GM18867 (cell line): ENCODE data around the gene ARHGEF2.
"Not testable (repeated sequence)": the region's sequence is repeated elsewhere in the genome, so short reads cannot be mapped to it uniquely, and the experiment has no call there.

Source experiments
- ATAC-seq: cut with Tn5 transposase; IDR thresholded peaks from one replicate; pipeline ENCODE4 v1.9.1; 2021; ENCODE audit warnings: mild to moderate bottlenecking, moderate library complexity; ENCODE audit not compliant: unreplicated experiment

The ARHGEF2 gene

GRCh38 chr1:155993595-155993994 is 15.2 kb upstream of the ARHGEF2 start:
- no peak for ATAC-seq

- no peak for ATAC-seq
These were observed 11.8 kb upstream of the ARHGEF2 start for GRCh38 chr1:155990005-155990739.

DNA sequence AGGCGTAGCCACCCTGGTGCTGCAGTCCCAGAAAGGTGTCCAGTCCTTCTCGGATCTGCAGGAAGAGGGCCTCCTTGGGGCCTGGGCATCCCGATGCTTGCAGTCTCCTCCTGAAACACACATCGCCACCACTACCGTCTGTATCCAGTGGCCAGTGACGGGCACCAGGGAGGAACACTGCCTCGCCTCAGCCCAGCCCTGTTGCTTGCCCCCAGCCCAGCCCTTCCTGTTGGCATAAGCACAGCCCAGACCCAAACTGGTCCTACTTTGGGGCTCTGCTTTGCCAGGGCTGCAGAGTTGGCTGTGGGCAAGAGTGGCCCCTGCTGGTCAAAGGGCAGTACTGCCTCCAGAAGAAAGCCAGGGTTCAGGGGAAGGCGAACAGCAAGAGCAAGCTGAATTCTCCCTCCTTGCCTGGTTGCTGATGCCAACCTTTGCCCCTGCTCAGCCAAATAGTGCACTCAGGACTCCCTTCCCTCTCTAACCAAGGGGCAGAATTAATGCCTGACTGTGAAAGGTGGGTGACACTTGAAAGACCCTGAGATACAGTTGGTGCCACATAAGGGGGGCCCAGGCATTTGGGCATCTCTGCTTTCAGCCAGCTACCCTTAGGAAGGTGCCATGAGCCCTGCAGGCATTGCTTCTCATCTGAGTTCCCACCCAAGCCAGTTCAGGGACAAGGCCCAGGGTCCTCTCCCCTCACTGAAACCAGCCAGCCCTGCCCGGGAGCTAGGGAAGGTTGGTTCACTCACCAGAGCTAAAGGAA is 11.1 kb upstream of the ARHGEF2 start:
- ATAC-seq, result peak; percentile 58

GRCh38 chr1:155984903-155985645 is 6.7 kb upstream of the ARHGEF2 start:
- ATAC-seq, result not testable (repeated sequence)

- no peak for ATAC-seq
These were observed 6.0 kb upstream of the ARHGEF2 start for GRCh38 chr1:155984341-155984740.

DNA sequence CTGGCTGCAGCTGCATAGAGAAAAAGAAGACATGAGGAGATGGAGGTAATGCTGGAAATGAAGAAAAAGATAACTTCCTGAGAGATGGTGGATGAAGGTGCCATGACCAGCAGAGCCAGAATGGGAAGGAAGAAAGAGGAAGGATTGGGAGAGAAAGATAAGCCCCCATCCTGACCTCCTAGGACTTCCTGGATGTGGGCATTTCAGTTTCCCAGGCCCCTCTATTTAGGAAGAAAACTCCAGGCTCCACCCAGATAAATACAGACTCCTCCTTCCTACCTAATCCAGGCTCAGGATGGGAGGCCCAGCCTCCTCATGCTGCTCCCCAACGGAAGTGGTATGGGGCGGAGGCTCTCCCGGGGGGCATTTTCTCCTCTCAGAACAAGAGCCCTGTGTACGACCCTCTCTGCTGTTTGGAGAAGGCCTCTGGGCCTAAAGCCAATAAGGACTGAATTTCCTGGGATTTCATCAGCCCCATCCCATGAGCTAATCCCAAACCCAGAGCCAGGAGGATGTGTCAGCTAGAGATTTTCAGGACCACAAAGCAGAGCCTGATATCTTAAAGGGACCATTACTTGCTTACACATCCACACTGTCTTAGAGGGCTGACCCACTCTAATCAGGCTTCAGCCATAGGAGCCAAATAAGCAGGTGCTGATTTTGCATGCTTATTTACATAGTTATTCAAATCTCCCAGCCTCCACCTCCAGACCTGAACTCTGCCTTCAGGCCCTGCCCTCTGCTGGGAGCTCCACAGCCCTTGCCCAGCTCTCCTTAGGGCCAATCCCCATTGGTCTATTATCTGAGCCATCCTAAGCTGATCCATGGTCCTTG is 5.1 kb upstream of the ARHGEF2 start:
- ATAC-seq, result peak; percentile 64

- ATAC-seq, result no peak
These were observed 3.8 kb upstream of the ARHGEF2 start for GRCh38 chr1:155982106-155982505.

DNA sequence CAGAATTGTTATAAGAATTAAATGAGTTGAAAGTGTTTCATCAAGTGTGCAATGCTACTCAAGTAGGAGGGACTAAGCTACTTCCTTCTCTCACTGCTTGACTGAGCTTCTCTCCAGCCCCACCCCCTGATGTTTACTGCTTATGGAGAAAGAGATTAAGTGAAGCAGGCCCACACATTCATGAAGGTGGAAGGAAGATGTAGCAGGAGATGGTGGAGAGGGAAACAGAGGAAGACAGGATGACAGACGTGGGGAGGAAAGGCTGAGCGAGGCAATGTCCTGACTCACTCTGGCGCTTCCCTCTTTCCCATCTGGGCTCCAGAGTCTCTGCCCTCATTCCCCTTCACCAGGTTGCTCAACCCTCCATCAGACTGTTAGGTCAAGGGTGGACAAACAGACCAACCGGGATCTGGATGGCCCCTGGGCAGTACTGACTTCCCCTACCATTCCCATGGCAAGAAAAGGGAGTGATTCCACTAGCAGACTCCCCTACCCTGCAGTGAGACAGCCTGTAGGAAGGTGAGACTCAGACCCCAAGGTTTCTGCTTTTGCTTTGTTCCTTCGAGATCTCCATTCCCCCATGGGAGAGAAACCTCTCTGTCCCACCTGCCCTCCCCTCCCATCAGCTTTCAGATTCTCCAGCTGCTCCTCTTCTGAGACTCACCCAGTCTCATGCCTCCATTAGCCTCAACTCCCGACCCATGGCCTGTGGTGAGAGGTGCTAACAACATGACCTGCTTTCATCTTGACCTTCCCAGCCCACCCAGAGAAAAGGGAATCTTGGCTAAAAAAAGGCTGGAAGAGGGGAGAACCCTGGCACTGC is 3.1 kb upstream of the ARHGEF2 start:
- ATAC-seq, result no peak

- no peak for ATAC-seq
These were observed 1.4 kb upstream of the ARHGEF2 start for GRCh38 chr1:155979597-155980343.

DNA sequence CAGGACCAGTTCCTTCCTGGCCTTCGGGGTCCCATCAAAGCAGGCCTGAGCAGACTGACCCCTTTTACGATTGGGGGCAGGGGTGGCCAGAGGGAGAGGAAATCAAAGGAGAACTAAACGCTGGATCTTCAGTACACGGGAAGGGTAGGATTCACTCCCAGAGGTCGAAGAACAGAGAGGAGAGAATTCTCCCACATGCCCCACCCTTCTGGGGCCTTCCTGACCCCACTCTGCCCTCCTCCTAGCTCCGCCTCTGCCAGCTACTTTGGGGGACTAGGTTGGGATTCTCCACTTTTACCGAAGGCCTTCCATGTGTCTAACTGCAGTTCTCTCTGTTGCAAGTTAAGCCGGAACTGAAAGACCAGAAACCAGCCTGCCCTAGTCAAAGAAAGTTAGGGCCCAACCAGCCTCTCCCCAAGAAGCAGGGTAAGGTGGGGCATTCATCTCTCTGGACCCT is 654 bp upstream of the ARHGEF2 start:
- ATAC-seq, result no peak

DNA sequence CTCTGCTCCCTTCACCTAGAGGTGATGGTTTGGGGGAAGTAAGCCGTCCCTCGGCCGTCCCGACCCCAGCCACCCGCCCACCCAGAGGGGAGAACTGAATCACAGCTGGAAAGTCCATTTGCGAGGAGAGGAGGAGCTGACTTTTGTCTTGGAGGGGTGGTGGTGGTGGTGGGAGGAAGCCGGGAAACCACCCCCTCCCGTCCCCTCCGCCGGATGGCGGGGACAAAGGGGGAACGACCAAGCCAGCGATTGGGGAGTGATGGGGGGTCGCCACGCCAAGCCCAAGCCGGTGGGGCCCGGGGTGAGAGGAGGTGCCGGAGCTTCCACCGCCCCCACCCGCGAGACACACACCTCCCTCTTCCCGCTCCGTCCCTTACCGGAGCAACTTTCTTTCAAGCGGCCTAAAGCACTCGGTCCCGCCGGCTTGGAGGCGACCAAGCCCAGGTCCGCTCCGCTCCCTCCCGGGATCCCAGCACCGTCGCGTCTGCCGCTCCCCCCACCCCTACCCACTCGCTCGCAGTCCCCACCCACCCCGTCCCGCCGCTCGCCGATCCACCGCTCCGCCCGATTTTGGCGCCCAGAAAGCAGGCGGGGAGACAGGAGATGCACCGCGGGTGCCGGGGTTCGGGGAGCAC is 540 bp downstream of the ARHGEF2 start:
- ATAC-seq, result no peak

DNA sequence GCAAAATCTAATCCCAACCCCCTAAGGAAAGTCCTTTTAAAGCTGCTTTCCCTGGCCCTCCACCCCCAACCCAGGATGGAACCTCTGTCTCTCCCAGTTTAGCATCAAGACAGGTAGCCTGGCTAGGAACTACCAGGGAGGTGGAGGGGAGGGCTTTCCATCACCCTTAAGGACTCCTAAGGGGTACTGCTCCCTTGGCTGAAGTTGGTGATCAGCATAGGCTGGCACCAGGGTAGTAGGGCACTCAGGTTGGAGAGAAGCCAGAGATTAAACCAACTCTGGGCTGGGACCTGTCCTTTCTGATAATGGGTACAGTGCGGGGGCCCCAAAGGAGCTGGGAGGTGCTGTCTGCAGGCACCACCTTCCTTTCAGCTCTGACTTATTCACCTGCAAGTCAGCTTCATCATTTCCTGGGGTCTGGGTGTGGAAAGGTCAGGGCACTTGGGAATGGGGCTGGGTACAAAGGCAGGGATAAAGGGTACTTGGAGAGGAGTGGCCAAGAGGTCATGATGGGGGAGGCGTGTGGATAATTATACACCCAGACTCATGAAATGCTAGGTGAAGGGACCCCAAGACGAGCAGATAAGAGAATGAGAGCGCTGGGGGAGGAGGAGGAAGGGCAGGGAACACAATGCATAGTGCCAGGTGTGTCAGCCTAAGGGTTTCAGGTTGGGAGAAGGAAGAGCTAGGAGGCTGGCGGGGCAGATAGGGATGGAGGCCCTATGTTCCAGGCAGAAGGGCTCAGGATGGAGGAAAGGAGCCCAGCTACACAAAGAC is 1.2 kb downstream of the ARHGEF2 start:
- ATAC-seq, result no peak

DNA sequence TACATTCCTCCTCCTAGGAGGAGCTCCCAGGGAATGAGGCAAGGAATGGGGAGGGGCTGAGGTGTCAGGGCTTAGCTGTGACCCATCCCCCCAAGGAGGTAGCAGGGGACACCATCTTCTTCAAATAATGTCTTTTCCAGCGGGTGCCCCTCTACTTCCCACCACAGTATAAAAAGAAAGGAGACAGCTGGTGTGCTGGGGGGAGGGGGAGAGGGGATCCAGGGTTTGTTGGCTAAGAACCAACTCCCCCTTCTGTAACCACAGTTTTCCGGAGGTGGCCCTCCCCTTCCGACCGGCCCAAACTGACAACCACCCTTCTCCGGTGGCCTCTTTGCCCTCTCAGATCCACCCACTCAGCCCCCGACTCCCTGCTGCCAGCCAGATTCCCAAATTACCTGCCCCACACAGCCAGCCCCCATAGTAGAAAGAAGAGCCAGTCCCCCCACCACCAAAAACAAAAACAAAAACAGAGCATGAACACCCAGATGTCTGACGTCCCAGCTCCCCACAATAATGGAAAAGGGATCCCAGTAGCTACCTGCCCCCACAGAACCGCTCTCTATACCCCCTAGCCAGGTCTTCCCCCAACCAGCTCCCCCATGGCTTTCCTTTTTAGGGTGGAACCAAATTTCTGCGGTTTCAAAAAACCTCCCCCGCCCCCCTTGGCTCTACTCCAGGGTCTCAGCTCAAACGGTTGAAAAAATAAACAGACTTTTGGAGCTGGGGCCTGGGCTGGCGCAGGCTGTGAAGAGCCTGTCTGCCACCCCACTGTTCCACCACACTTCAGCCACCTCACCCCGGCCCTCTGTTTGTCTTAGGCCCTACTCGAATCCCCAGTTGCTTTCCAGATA is 2.1 kb downstream of the ARHGEF2 start:
- ATAC-seq, result no peak

DNA sequence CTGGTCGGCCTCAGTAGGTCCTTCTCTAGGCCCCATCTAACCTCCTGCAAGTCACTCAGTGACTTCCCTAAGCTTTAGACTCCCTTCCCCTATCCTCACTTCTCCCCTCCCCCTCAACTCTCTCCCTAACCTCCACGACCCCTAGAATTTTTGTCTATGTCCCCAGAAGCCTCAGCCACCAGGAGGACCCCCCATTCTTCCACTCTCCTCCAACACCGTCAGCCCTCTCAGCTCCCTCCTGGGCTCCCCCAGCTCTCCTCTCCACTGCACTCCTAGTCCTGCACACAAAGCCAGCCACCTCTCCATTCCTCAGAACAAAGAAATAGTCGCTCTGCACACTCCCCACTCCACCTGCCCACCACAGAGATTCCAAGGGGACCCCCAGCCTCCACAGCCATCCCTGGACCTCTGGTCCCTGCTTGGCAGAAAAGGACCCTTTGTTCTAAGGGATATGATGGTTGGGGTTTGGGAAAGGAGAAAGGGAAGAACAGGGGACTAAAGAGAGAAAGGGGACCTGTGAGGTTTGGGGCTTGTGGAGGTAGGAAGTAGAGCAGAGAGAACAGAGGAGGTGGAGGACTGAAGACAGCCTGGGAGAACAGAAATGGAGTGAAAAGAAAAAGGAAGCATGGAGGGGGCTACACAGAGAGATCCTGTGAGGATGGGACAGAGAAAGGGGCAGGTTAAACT is 2.8 kb downstream of the ARHGEF2 start:
- ATAC-seq, result no peak

GRCh38 chr1:155974208-155975115 is 3.9 kb downstream of the ARHGEF2 start:
- ATAC-seq, result no peak
